ENCODE results near the gene CBFA2T3. TPM values are rescaled to one million over a fixed set of nuclear protein-coding genes. Genes with fewer than 3 reads are reported as not detected.

The CBFA2T3 gene
- total RNA-seq, 1 donor from 2014 or later = 8.6 TPM

GRCh38 chr16:88888057-88888456 is 89.0 kb downstream of the CBFA2T3 start:
- Histone ChIP-seq H3K9me3 (replicated peaks) (no peaks in the 10 kb centered on the region), H3K27ac (replicated peaks) (peak overlapping the region; percentile 92), H3K4me1 (peaks cover 35% of the 10 kb centered on the region), H3K36me3 (peaks cover 44% of the 10 kb centered on the region), H3K4me3 (peak overlapping the region; percentile 44), H3K27me3 (ENCODE audit: low read depth) (peaks cover 8% of the 10 kb centered on the region)
- no peak for TF ChIP-seq CTCF (IDR thresholded peaks at IDR 0.05; ENCODE audit: borderline replicate concordance)
- peak; percentile 35 for DNase-seq
- intact Hi-C loops (cut with micrococcal nuclease) = loop anchor here (10.0 kb wide), 1 partner anchor 47 kb away; no protein-coding TSS in a partner anchor

- Histone ChIP-seq H3K27me3 (ENCODE audit: low read depth) (peaks cover 18% of the 10 kb centered on the region), H3K36me3 (peaks cover 51% of the 10 kb centered on the region), H3K4me3 (peak overlapping the region; percentile 44), H3K4me1 (peaks cover 36% of the 10 kb centered on the region), H3K9me3 (replicated peaks) (no peaks in the 10 kb centered on the region), H3K27ac (replicated peaks) (peak overlapping the region; percentile 92)
- peak; percentile 45 for TF ChIP-seq CTCF (IDR thresholded peaks at IDR 0.05; ENCODE audit: borderline replicate concordance)
- peak; percentile 93 for DNase-seq
- intact Hi-C loops (cut with micrococcal nuclease) = loop anchor here (10.0 kb wide), 1 partner anchor 48 kb away; no protein-coding TSS in a partner anchor
Observed at GRCh38 chr16:88886845-88887521, 90.0 kb downstream of the CBFA2T3 start.

GRCh38 chr16:88886420-88886844 is 90.6 kb downstream of the CBFA2T3 start:
- intact Hi-C loops (cut with micrococcal nuclease) = loop anchor here (10.0 kb wide), 1 partner anchor 48 kb away; no protein-coding TSS in a partner anchor
- Histone ChIP-seq H3K27me3 (ENCODE audit: low read depth) (peaks cover 23% of the 10 kb centered on the region), H3K36me3 (peaks cover 48% of the 10 kb centered on the region), H3K4me3 (no peak overlapping the region), H3K27ac (replicated peaks) (peak overlapping the region; percentile 92), H3K9me3 (replicated peaks) (no peaks in the 10 kb centered on the region), H3K4me1 (peaks cover 42% of the 10 kb centered on the region)
- DNase-seq = peak; percentile 28
- TF ChIP-seq CTCF (IDR thresholded peaks at IDR 0.05; ENCODE audit: borderline replicate concordance) = no peak

GRCh38 chr16:88885693-88886280 is 91.2 kb downstream of the CBFA2T3 start:
- H3K27me3 ChIP-seq (ENCODE audit: low read depth) = peaks cover 28% of the 10 kb centered on the region
- H3K4me1 ChIP-seq = peaks cover 48% of the 10 kb centered on the region
- H3K36me3 ChIP-seq = peaks cover 47% of the 10 kb centered on the region
- no peaks in the 10 kb centered on the region for H3K9me3 ChIP-seq (replicated peaks)
- TF ChIP-seq CTCF (IDR thresholded peaks at IDR 0.05; ENCODE audit: borderline replicate concordance) = no peak
- intact Hi-C loops (cut with micrococcal nuclease) = loop anchor here (10.0 kb wide), 1 partner anchor 49 kb away; no protein-coding TSS in a partner anchor
- H3K27ac ChIP-seq (replicated peaks) = peak overlapping the region; percentile 92
- H3K4me3 ChIP-seq = no peak overlapping the region
- DNase-seq = no peak

GRCh38 chr16:88884569-88885271 is 92.3 kb downstream of the CBFA2T3 start:
- Histone ChIP-seq H3K4me3 (no peak overlapping the region), H3K27me3 (ENCODE audit: low read depth) (peaks cover 39% of the 10 kb centered on the region), H3K4me1 (peaks cover 51% of the 10 kb centered on the region), H3K36me3 (peaks cover 53% of the 10 kb centered on the region), H3K27ac (replicated peaks) (no peak overlapping the region), H3K9me3 (replicated peaks) (no peaks in the 10 kb centered on the region)
- DNase-seq = no peak
- intact Hi-C loops (cut with micrococcal nuclease) = loop anchor here (10.0 kb wide), 1 partner anchor 50 kb away; no protein-coding TSS in a partner anchor
- TF ChIP-seq CTCF (IDR thresholded peaks at IDR 0.05; ENCODE audit: borderline replicate concordance) = no peak
